HG03432 (cell line): ENCODE measurements around the gene DCUN1D2.

Experiments used
- ATAC-seq: cut with Tn5 transposase; IDR thresholded peaks from one replicate; pipeline ENCODE4 v1.9.1; 2021; ENCODE audit warnings: mild to moderate bottlenecking, moderate library complexity; ENCODE audit not compliant: unreplicated experiment

DCUN1D2 gene

GRCh38 chr13:113428469-113428865 lies 62.0 kb downstream of the DCUN1D2 start:
- no peak for ATAC-seq

DNA sequence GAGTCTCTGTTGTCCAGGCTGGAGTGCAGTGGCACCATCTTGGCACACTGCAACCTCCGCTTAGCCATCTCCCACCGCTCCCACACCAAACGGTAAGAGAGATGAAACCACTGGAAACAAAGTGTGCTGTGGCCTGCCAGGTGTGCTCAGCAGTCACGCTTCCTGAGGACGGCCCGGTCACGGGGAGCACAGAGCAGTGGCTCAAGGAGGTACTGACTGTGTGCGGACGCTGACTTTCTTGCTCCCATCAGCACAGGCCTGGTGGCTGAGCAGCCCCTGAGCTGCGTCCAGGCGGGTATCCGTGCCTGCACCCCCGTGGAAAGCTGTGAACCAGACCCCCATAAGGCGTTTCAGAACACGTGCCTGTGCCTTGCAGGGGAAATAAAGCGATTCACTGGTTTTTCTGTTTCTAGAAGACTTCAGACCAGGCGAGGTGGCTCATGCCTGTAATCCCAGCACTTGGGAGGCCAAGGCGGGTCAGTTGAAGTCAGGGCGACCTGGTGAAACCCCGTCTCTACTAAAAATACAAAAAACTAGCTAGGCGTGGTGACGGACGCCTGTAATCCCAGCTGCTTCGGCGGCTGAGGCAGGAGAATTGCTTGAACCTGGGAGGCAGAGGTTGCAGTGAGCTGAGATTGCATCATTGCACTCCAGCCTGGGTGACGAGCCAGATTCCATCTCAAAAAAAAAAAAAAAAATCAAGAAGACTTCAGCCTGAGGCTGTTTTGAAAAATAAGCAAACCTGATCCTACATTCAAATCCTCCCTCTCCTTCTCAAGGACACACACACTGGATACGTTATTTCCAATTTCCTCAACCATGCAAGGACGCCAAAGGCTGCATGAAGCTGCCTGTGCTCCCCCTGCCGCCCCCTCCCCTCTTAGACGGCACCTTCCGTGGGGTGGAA lies 62.7 kb downstream of the DCUN1D2 start:
- no peak for ATAC-seq

GRCh38 chr13:113426591-113426986 lies 63.9 kb downstream of the DCUN1D2 start:
- no peak for ATAC-seq

DNA sequence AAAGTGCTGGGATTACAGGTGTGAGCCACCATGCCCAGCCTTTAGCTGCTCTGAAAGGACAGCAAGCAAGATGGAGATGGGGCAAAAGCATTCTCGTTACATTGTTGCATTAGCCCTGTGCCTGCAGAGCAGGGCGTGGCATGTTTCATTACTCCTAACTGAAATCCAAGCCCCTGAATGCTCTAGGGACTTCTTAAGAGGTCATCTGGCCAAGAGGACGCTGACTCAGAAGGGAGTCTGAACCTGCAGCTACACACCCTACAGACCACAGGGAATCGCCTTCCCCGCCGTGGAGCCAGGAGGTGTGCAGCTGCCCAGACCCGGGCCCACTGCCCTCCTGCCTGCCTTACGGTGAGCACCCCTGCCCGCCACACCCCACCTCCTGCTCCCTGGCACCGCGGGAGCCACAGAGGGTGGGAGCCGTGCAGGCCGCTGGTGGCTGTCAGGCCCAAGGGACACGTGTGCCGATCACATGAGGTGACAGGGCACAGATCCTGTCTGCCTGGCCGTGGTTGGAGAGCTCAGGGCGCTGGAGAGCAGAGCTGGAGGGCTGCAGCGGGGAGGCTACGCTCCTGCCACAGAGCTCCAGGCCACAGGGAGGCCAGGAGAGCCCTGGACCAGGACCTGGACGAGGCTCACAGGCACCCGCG lies 64.4 kb downstream of the DCUN1D2 start:
- no peak for ATAC-seq

GRCh38 chr13:113423520-113424163 lies 66.9 kb downstream of the DCUN1D2 start:
- ATAC-seq = no peak

- no peak for ATAC-seq
Observed at GRCh38 chr13:113422807-113423519, 67.5 kb downstream of the DCUN1D2 start.

GRCh38 chr13:113421673-113422270 lies 68.7 kb downstream of the DCUN1D2 start:
- ATAC-seq = no peak

DNA sequence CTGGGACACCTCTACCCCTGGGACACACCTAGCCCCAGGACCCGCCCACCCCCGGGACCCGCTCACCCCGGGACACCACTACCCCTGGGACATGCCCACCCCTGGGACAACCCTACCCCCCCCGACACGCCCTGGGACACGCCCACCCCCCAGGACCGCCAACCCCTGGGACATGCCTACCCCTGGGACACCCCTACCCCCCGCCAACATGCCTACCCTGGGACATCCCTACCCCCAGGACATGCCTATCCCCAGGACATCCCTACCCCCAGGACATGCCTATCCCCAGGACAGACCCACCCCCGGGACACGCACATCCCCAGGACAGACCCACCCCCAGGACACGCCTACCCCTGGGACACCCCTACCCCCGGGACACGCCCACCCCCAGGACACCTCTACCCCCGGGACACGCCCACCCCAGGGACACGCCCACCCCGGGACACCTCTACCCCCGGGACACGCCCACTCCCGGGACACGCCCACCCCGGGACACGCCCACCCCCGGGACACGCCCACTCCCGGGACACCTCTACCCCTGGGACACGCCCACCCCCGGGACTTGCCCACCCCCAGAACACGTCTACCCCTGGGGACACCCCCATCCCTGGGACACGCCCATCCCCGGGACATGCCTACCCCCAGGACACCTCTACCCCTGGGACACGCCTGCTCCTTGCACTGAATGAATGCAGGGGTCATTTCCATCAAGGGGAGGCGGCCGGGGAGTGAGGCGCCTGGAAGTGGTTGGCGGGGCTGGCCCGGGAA lies 69.5 kb downstream of the DCUN1D2 start:
- ATAC-seq = no peak

DNA sequence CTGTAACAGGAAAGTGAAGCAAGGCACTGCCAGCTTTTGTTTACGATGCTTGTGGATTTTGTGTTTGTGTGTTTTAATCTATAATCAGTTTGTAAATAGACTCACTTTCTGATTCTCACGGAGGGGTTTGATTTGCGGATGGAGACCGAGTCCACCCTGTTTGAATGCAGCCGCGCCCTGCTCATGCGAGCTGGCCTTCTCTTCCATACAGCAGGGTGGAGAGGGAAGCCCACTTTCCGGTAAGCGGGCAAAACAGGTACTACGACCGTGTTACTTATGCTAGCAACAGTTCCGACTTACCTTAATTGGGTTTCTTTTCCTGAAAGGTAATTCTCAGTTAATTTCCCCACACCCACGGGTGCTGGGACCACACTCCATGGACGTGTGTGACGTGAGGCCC lies 70.3 kb downstream of the DCUN1D2 start:
- ATAC-seq = no peak

GRCh38 chr13:113419531-113420193 lies 70.8 kb downstream of the DCUN1D2 start:
- no peak for ATAC-seq

DNA sequence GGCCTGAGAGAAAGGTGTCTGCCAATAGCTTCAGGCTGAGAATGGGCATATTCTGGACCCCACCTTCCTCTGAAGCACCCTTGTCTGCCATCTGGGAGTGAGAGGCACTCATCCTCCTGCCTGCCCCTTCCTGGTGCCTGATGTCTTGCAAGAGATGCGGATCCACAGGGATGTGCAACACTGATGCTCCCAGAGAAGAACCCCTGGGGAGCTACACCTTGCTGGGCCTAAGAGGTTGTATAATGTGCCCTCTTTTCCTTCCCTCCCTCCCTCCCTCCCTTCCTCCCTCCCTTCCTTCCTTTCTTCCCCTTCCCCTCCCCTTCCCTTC lies 71.8 kb downstream of the DCUN1D2 start:
- no peak for ATAC-seq

DNA sequence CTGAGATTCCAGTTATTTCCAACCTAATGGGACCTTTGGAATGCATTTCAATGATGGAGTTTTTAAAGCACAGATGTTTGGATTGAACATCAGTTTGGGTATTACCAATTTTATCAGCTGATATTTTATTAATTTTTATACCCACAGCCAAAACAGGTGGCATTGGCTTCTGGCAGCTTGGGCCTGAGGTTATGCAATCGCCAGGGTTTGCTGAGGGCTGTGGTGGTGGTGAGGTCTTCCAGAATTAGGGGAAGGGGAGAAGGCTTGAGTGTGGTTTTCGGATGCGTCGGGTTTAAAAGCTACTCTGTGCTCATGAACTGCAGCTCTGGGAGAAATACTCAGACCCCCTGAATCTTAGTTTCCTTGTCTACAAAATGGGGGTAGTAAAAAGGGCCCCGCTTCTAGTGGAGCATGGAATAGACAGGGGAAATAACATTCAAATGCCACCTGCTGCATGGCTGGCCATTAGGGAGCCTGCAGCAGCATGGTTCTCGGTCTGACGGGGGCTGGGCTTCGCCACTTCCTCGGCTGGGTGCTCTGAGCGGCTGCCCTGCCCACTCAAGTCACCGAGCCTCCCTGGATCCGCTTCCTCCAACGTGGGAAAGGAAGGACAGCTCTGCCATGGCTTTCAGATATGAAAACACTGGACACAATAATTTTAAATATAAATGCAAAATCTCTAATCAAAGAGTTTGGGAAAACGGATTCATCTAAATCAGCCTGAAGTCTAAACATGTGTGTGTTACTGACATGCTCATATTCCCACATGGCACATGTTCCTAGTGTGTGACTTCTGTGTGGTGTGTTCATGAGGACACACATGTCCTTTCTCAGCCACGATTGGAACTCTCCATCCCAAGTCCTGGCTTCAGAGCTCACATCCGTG lies 72.4 kb downstream of the DCUN1D2 start:
- ATAC-seq = no peak

GRCh38 chr13:113417008-113417751 lies 73.3 kb downstream of the DCUN1D2 start:
- ATAC-seq = no peak

DNA sequence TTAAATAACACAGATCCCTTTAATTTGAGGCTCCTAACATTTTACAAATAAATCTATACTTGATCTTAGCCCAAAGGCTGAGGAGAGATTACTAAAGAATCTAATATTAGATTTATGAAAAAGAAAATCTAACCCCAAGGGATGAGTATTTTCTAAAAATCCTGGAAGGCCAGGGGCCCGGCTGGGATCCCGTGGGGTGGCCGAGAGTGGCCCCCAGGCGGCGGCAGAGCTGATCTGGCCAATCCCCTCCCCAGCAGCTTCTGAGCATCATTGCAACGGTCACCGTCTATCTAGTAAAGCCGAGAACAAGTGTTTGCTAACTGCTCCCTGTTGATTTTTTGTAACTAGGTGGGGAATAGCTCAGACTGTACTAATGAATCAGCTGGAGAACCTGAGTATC lies 74.7 kb downstream of the DCUN1D2 start:
- no peak for ATAC-seq

- no peak for ATAC-seq
Observed at GRCh38 chr13:113415032-113415431, 75.5 kb downstream of the DCUN1D2 start.

- no peak for ATAC-seq
Observed at GRCh38 chr13:113414335-113414734, 76.2 kb downstream of the DCUN1D2 start.

- ATAC-seq = no peak
Observed at GRCh38 chr13:113413898-113414282, 76.6 kb downstream of the DCUN1D2 start.
